ENCODE measurements around the gene TTBK2.
"Not testable (repeated sequence)": the region's sequence is repeated elsewhere in the genome, so short reads cannot be mapped to it uniquely, and the experiment has no call there.

Gene TTBK2

GRCh38 chr15:42920519-42921341, at the start of gene TTBK2:
TSS of gene TTBK2 (minus strand) at chr15:42920778. CDS start at chr15:42878617, 42,161 bp downstream.
- Histone ChIP-seq H3K4me3 (ENCODE audit: low read depth in 1 of 2, low read length in 1 of 2) (peak within 1 kb of the TSS; percentile 70 to 87), H3K9me3 (no peaks in the 10 kb centered on the region), H3K27ac (peak within 1 kb of the TSS; percentile 63), H3K36me3 (no peaks in the 10 kb centered on the region), H3K27me3 (peaks cover 24% of the 10 kb centered on the region), H3K4me1 (ENCODE audit: control insufficient read depth in 1 of 2, insufficient read depth in 1 of 2, low read depth in 1 of 2, low read length in 1 of 2) (peaks cover 18% of the 10 kb centered on the region in 2 experiments)
- peak; percentile 71 for TF ChIP-seq CTCF (IDR thresholded peaks at IDR 0.05)

- TF ChIP-seq CTCF (IDR thresholded peaks at IDR 0.05), result no peak
- H3K4me3 ChIP-seq (ENCODE audit: low read depth in 1 of 2, low read length in 1 of 2), result no peak overlapping the region
- no peaks in the 10 kb centered on the region for H3K9me3 ChIP-seq
- peaks cover 73% of the 10 kb centered on the region for H3K36me3 ChIP-seq
- H3K27ac ChIP-seq, result no peak overlapping the region
- no peaks in the 10 kb centered on the region for H3K27me3 ChIP-seq
- no peaks in the 10 kb centered on the region for H3K4me1 ChIP-seq (ENCODE audit: control insufficient read depth in 1 of 2, insufficient read depth in 1 of 2, low read depth in 1 of 2, low read length in 1 of 2)
Measured at GRCh38 chr15:42964476-42964875, 43.9 kb upstream of the TTBK2 start.

GRCh38 chr15:42955518-42955917, 34.9 kb upstream of the TTBK2 start:
- H3K9me3 ChIP-seq, result no peaks in the 10 kb centered on the region
- H3K27ac ChIP-seq, result no peak overlapping the region
- H3K36me3 ChIP-seq, result peaks cover 87% of the 10 kb centered on the region
- no peak overlapping the region for H3K4me3 ChIP-seq (ENCODE audit: low read depth in 1 of 2, low read length in 1 of 2)
- H3K4me1 ChIP-seq (ENCODE audit: control insufficient read depth in 1 of 2, insufficient read depth in 1 of 2, low read depth in 1 of 2, low read length in 1 of 2), result no peaks in the 10 kb centered on the region
- TF ChIP-seq CTCF (IDR thresholded peaks at IDR 0.05), result no peak
- H3K27me3 ChIP-seq, result no peaks in the 10 kb centered on the region

- Histone ChIP-seq H3K27me3 (no peaks in the 10 kb centered on the region), H3K27ac (no peak overlapping the region), H3K4me1 (ENCODE audit: control insufficient read depth in 1 of 2, insufficient read depth in 1 of 2, low read depth in 1 of 2, low read length in 1 of 2) (no peaks in the 10 kb centered on the region), H3K9me3 (no peaks in the 10 kb centered on the region), H3K4me3 (ENCODE audit: low read depth in 1 of 2, low read length in 1 of 2) (no peak overlapping the region), H3K36me3 (peaks cover 85% of the 10 kb centered on the region)
- no peak for TF ChIP-seq CTCF (IDR thresholded peaks at IDR 0.05)
Measured at GRCh38 chr15:42954291-42954690, 33.7 kb upstream of the TTBK2 start.

GRCh38 chr15:42948898-42949297, 28.3 kb upstream of the TTBK2 start:
- not testable (repeated sequence) for H3K27ac ChIP-seq; H3K4me3 ChIP-seq (ENCODE audit: low read depth in 1 of 2, low read length in 1 of 2)

GRCh38 chr15:42940527-42940926, 19.9 kb upstream of the TTBK2 start:
- no peak overlapping the region for H3K4me3 ChIP-seq (ENCODE audit: low read depth in 1 of 2, low read length in 1 of 2)
- H3K27me3 ChIP-seq, result no peaks in the 10 kb centered on the region
- TF ChIP-seq CTCF (IDR thresholded peaks at IDR 0.05), result no peak
- no peaks in the 10 kb centered on the region for H3K9me3 ChIP-seq
- no peak overlapping the region for H3K27ac ChIP-seq
- peaks cover 28% of the 10 kb centered on the region for H3K36me3 ChIP-seq
- no peaks in the 10 kb centered on the region for H3K4me1 ChIP-seq (ENCODE audit: control insufficient read depth in 1 of 2, insufficient read depth in 1 of 2, low read depth in 1 of 2, low read length in 1 of 2)

More at GRCh38 chr15:42948898-42949297, 28.3 kb upstream of the TTBK2 start:
- H3K9me3 ChIP-seq; H3K27me3 ChIP-seq; H3K4me1 ChIP-seq (ENCODE audit: control insufficient read depth in 1 of 2, insufficient read depth in 1 of 2, low read depth in 1 of 2, low read length in 1 of 2): not testable (repeated sequence)
- peaks cover 72% of the 10 kb centered on the region for H3K36me3 ChIP-seq
